HG02981 (cell line): ENCODE measurements around the gene ABHD12B.
"Not testable (repeated sequence)": the region's sequence is repeated elsewhere in the genome, so short reads cannot be mapped to it uniquely, and the experiment has no call there.

Experiments used
- ATAC-seq: cut with Tn5 transposase; IDR thresholded peaks from one replicate; pipeline ENCODE4 v1.9.1; 2021; ENCODE audit warnings: mild to moderate bottlenecking, moderate library complexity; ENCODE audit not compliant: unreplicated experiment

The ABHD12B gene

DNA sequence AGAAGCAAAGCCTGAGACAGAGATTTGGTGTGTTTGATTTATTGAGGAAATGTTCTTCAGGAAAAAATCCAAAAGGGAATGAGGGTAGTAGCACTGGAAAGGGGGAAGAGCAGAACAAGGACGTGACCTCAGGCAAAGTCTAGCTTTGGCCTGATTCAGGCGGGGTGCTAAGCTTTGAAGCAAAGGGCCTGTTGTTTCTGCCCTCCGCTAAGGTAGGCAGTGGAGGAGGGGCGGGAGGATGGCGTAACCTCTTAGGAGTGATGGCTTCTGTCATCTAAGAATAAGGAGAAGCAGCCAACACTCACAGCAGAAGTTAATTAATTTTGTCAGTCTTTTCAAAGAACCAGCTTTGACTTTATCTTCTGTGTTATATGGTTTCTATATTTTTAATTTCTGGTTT, 20.4 kb downstream of the ABHD12B start:
- no peak for ATAC-seq

DNA sequence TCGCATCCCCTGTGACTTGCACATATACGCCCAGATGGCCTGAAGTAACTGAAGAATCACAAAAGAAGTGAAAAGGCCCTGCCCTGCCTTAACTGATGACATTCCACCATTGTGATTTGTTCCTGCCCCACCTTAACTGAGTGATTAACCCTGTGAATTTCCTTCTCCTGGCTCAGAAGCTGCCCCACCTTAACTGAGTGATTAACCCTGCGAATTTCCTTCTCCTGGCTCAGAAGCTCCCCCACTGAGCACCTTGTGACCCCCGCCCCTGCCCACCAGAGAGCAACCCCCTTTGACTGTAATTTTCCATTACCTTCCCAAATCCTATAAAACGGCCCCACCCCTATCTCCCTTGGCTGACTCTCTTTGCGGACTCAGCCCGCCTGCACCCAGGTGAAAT, 24.6 kb downstream of the ABHD12B start:
- not testable (repeated sequence) for ATAC-seq

DNA sequence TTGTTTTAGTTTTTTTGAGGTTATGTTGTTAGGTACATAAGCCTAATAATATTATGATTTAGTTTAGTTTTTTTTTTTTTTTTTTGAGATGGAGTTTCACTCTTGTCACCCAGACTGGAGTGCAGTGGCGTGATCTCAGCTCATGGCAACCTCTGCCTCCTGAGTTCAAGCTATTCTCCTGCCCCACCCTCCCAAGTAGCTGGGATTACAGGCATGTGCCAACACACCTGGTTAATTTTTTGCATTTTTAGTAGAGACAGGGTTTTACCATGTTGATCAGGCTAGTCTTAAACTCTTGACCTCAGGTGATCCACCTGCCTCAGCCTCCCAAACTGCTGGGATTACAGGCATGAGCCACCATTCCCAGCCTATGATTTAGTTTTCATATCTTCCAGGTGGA, 25.2 kb downstream of the ABHD12B start:
- ATAC-seq: not testable (repeated sequence)

DNA sequence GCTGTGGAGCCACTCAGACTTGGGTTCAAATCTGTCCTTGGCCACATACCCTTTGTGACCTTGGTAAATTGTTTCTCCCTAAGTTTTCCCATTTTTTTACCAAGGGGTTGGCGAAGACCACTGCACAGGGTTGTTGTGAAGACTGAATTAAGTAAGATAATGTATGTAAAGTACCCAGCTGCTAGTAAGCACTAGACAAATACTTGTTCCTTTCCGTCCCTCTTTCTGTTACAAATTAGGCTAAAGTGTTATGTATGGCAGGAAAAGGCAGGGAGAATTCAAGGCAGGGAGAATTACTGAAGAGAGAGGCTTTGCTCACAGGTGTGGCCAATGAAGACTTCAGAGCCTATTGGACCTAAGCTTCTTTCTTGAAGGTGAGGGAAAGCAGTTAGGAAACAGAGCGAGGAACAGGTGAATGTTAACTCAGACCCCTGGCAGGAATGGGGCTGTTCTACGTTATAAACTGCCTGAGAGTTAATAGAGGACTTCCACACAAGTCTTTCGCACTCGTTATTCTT, 25.9 kb downstream of the ABHD12B start:
- ATAC-seq: no peak

DNA sequence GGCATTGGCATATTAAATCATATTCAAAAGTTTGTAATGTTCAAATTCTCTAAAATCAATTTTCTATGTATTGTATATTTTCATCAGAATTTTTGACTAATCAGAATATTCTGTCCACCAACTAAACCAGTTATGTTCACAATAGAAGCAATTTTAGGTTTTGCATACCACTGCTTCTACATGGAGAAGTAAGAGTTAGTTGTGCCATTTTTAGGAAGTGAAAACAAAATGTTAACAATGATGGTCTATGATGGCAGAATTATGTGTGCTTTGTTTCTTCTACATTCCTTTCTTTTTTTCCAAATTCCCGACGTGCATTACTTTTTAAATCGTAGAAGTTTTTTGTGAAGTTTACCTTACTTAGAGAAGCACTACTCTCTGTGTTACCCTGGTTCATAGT, 29.5 kb downstream of the ABHD12B start:
- no peak for ATAC-seq

DNA sequence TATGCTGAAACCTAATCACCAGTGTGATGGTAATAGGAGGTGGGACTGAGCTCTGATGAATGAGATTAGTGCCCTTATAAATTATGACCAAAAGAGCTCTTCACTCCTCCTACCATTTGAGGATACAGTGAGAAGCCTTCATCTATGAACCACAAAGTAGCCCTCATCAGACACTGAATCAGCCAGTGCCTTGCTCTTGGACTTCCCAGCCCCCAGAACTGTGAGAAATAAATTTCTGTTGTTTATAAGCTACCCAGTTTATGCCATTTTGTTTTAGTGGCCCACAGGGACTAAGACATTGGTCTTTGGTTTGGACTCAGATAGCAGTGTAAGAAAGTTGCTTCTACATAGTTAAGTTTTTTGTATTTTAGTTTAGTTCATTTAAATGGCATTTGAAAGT, 32.9 kb downstream of the ABHD12B start:
- ATAC-seq: no peak

DNA sequence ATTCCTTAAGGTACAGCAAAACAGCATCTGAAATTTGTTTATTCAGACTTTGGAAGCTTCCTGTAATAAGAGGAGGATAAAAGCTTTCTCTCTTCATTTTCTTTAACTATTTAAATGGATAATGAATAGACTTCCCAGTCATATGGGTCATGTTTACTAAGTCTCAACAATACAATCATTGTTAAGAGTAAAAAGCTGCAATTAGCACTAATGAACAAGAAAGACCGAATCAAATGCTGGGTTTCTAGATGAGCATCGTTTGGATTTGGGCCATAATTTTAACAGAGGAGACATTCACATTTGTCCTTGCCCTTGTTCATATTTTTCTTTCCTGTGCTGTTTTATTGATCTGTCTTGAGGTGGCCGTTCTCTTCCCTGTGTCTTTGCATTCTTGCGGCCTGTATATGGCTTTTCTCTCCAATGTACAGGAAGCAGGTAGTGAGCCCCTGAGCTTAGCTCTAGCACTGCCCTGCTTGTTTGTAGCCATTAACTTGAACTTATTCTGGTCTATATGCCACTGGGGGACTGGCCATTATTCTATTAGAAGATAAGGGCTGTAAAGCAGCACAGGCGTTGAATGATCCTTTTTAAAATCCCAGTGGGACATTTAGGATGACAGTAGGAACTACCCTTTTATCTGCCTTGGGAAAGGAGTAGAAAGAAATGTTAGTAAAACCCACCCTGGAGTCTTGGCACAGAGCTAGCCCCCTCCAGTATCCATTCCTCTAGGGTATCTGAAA, 34.6 kb downstream of the ABHD12B start:
- no peak for ATAC-seq

DNA sequence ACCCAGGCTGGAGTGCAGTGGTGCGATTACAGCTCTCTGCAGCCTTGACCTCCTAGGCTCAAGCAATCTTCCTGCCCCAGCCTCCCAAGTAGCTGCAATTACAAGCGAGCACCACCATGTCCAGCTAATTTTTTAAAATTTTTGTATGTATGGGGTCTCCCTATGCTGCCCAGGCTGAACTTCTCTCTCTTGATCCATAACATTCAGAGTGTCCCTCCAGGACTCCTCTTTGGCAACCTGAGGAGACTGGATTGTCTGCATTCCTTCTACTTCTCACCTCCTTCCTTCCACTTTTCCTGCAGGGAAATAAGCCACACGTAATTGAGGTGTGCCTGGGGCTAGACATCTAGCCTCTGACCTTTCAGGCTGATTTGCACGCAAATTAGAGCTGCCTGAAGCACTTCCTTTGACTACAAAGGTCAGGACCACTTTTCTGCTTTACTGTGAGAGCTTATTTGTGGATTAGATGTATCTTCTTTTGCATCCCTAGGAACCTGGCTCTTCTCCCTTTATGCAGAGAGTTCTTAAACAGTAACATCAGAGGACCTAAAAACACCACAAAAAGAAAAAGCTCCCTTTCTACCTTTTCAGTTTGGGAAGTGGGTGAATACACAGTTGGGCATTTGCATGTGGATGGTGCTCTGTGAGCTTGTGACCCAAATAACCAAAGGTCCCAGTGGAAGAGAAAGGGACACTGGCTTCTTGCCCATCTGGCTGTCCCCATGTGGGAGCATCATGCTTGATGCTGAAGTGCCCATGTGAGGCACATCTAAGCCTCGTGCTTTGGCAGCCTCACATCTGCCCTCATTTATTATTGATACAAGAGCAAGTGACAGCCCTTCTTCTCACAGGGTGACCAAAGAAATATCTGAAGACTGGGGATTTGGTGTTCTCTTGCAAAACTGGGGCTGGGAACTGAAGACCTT, 38.9 kb downstream of the ABHD12B start:
- ATAC-seq: no peak

DNA sequence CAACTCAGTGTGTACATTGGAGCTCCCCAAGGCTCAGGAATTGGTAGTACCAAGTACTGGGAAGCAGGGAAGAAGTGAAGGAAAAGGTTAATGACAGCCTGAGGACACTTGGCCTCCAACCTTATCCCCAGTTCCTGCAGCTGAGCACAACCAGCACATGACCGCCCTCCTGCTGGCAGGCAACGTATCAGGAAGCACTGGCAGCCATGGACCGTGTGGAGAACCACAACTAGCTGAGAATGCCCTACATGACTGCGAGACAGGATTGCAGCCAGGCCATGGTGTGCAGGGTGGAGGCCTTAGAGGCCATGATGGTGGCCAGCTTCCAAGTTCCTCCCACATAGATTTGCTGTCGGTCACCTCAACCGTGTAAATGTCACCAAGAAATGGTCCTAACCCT, 45.6 kb downstream of the ABHD12B start:
- no peak for ATAC-seq

DNA sequence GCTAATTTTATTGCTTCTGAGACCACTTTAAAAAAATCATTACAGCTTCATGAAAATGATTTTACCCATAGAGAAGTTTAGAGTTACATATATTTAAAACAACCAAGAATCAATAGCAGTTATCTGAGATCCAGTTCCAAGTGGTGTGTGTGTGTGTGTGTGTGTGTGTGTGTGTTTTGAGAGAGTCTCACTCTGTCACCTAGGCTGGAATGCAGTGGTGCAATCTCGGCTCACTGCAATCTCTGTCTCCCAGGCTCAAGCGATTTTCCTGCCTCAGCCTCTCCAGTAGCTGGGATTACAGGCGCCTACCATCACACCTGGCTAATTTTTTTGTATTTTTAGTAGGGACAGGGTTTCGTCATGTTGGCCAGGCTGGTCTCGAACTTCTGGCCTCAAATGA, 47.7 kb downstream of the ABHD12B start:
- not testable (repeated sequence) for ATAC-seq

DNA sequence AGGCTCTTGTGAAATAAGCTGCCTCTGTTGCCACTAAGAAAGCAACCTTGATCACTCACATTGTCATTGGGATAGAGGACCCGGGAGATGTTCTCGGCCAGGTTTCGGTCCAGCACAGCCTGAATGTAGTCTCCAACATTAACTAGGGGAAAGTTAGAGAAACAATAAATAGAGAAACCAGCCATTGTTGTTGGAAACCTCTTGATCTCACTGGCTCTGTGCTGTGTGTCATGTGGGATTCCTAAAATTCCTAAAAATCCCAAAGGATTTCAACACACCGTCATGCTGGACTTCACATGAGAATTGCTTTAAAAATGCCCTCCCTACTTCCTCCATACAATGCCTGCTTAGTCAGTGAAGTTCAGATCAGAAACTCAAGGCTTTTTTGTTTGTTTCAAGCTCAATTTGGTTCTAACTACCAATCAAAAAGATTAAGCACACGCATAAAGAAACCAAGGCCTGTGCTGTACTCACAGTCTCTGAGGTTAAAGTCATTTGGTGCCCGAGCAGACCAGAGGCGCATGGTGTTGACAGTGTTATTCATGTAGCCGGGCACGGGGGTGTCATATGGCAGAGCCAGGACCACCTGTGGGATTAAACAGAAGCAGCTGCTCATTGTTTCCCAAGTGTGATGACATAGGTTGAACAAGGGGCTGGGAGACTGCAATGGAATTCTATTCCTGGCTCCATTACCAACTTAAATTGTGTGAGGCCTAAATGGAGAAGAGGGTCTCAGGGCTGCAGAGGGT, 48.8 kb downstream of the ABHD12B start:
- no peak for ATAC-seq

DNA sequence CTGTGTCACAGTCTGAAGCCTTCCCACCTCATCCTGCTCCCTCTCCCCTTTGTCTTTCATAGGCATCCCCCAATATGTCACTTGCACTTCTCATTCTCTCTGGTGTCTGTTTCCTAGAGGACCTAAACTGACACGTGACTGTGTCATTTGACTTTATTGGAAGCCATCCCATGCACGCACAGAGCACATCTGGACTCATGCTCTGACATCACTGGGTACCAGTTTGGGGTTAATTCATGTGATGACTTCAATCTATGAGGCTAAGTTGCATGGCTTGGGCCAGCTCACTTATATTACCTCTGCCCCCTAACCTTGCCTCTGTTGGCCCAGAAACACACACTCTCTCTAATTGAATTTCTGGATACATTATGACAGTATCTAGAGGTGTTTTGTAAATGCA, 51.0 kb downstream of the ABHD12B start:
- ATAC-seq: no peak

DNA sequence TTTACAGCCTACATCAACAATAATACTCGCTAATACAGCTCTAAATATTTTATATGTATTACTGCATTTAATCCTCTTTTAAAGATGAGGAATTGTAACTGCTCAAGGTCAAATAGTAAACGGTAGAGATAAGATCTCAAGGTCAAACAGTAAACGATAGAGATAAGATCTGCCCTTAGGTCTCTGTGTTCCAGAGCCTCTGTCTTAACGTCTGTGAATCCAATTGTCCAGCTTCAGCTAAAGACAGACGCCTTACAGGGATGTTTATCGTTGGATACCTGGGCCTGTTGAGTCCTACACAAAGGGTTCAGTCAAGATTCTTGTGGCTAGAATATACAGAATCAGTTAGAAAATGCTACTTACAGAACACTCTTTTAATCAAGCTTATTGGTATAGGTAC, 52.4 kb downstream of the ABHD12B start:
- ATAC-seq: no peak

DNA sequence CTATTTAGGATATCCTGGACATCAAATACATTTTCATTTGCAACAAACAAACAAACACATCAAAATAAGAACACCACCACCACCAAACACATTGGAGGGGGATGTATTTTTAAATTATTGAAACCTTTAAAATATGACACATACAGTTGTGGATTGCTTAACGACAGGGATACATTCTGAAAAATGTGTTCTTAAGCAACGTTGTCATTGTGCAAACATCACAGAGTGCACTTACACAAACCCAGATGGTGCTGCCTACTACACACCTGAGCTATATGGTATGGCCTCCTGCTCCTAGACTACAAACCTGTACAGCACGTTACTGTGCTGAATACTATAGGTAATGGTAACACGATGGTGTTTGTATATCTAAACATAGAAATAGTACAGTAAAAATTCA, 53.0 kb downstream of the ABHD12B start:
- ATAC-seq: no peak

DNA sequence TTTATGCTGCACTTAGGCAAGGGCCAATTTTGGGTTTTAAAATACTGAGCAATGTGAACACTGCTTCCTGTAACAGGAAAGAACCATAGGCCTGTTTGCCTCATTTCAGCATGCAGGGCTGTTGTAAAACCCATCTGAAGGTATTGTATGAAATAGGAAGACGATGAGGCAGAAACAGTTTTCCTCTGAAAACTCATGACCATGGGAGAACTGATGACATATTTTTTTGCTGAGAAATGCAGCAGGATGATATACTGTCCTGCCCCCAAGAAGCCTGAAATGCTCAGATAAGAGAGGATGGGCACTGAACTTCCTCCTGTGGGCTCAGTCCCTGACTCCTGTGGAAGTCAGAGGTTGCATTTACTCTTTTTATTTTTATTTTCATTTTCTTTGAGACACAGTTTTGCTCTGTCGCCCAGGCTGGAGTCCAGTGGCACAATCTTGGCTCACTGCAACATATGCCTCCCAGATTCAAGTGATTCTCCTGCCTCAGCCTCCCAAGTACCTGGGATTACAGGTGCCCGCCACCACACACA, 55.1 kb downstream of the ABHD12B start:
- ATAC-seq: no peak

DNA sequence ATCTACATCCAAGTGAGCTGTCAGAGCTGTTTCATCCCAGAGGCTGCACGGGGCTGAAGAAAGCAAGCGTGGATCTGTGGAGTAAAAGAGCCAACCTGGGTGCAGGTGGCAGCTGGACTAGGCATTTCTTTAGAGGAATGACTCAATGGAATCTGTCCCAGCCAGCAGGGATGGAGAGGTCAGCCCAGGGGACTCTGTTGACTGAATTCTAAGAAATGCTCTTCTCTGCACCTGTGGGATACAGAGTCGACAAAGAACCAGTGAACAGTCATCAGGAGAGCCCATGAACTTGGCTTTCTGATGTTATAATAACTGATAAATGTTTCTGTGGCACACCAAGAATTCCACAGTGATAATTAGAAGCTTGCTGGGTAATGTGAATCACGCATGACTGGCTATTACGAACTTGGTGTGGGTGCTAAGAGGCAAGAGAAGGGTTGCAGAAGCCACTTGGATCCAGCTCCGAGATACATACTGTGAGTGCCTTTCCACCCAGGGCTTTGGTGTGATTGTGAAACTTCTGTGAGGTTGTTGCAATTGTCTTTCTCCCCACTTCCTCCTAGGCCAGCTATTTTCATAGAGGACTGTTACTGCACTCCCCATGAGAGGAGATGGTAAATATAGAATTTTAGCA, 56.3 kb downstream of the ABHD12B start:
- ATAC-seq: no peak

DNA sequence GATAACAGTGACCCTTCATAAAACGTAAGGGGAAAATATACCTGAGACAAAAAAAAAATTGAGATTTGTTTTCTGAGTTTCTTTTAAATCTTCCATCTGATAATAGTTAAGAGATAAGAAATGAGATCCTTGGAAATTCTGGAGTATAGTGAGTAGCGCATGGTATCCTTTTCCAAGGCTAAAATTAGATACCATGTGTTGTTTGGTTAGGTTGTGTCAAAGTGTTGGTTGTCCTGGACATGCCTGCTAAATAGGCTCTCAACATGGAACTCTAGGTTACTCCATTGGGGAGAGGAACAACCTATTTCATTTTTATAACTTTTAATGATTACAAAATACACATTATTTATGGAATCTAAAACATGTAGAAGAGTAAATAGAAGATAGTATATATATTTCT, 57.7 kb downstream of the ABHD12B start:
- ATAC-seq: no peak

DNA sequence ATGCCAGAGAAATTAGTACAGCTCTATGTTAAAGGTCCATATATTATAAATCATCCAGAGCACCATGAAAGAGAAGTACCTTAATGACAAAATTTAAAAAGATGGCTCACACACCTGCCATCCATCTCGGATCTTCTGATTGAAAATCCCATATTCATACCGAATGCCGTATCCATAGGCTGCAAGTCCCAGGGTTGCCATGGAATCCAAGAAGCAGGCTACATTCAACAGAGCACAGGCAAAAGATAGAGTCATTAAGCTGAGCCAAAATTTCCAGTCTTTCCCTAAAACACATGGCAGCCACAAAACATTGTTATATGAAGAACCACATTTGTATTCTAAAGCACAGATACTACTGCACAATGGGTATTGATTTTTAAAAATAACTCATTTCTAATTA, 59.7 kb downstream of the ABHD12B start:
- no peak for ATAC-seq

DNA sequence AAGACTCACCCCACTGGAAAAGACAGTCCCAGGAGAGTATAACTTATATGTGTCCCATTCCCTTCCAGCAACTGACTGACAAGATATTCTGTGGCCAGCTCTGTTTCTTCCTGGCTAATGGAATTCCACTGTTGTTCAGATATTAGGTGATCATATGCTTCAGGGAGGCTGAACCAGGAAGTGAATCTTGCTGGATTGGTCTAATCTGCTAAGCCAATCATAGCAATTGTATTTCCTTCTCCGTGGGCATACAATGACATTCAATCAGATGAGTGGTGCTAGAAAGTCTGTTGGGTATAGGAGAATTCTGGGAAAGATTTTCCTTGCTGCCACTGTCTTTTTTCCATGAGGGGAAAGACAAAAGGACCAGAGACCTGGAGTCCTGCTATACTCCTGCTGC, 60.3 kb downstream of the ABHD12B start:
- ATAC-seq: no peak
